NCI-H1417 (cell line): ENCODE measurements around the gene CFAP97.
"Not testable (repeated sequence)": the region's sequence is repeated elsewhere in the genome, so short reads cannot be mapped to it uniquely, and the experiment has no call there.

Source experiments
- DNase-seq, 3 experiments: peaks; one replicate each; lab custom pipeline; 2025; lab: John Stamatoyannopoulos, UW

Gene CFAP97

GRCh38 chr4:185222598-185222997 is 18.8 kb upstream of the CFAP97 start:
- no peak for DNase-seq

DNA sequence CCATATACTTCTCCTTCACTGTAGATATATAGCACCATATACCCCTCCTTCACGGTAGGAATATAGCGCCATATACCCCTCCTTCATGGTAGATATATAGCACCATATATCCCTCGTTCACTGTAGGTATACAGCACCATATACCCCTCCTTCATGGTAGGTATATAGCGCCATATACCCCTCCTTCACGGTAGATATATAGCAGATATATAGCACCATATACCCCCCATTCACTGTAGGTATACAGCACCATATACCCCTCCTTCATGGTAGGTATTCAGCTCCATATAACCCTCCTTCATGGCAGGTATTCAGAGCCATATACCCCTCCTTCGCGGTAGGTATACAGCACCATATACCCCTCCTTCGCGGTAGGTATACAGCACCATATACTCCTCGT is 18.1 kb upstream of the CFAP97 start:
- no peak for DNase-seq

- DNase-seq, result no peak
Measured at GRCh38 chr4:185221491-185221890, 17.7 kb upstream of the CFAP97 start.

DNA sequence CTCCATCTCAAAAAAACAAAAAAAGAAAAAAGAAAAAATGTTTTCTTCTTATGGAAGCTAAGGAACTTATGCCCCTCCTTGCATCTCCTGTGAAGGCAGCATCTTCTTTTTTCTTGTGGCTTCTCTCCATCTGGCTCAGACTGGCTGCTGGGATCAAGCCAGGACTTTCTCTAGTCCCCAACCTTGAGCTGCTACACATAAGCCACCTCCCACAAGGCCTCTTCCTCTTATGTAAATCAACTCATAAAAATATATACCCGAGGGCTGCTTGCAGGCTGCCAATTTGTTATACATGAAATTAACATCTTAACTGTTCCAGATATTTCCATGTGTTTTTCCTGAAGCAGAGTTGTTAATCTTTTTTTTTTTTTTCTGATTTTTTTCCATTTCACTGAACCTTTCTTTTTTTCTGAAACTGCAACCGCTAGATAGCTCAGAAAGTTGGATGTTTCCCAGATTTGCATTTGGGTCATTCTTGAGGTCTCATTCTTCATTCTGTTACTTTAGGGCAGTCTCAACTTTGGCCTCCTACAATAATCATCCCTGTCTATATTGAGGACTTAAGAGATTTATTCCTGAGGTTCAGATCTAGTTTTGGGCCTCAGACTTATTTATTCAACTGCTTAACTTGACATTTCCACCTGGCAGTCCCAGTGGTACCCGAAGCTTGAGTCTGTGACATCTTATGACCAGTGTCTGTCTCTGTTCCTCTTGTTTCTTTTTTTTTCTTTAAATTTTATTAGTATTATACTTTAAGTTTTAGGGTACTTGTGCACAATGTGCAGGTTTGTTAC is 15.9 kb upstream of the CFAP97 start:
- DNase-seq, result no peak

GRCh38 chr4:185218312-185218711 is 14.5 kb upstream of the CFAP97 start:
- DNase-seq, result no peak

- no peak for DNase-seq
Measured at GRCh38 chr4:185217408-185217975, 13.7 kb upstream of the CFAP97 start.

- no peak for DNase-seq
Measured at GRCh38 chr4:185215261-185215660, 11.5 kb upstream of the CFAP97 start.

GRCh38 chr4:185213877-185214276 is 10.1 kb upstream of the CFAP97 start:
- no peak for DNase-seq

- DNase-seq, result no peak
Measured at GRCh38 chr4:185212581-185212980, 8.8 kb upstream of the CFAP97 start.

GRCh38 chr4:185211641-185212040 is 7.8 kb upstream of the CFAP97 start:
- DNase-seq, result no peak

DNA sequence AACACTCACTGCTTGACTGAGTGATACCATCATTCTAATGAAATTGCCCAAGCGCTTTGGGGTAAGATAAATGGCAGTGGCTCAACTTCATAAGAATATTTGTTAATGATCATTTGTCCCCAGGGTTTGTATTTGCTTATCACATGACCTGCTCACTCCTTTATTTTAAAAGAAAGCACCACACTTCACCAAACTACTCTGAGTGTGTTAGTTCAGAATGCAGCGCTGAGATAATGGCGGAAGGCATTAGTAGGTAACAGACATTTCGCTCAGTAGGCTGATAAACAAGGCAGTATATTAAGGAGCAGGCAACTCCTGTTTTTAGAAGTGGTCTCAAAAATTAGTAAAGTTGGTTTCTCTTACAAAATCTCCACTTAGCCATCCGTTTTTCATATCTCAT is 7.2 kb upstream of the CFAP97 start:
- DNase-seq, result peak in 2 of 3 experiments; percentile 43 to 61

DNA sequence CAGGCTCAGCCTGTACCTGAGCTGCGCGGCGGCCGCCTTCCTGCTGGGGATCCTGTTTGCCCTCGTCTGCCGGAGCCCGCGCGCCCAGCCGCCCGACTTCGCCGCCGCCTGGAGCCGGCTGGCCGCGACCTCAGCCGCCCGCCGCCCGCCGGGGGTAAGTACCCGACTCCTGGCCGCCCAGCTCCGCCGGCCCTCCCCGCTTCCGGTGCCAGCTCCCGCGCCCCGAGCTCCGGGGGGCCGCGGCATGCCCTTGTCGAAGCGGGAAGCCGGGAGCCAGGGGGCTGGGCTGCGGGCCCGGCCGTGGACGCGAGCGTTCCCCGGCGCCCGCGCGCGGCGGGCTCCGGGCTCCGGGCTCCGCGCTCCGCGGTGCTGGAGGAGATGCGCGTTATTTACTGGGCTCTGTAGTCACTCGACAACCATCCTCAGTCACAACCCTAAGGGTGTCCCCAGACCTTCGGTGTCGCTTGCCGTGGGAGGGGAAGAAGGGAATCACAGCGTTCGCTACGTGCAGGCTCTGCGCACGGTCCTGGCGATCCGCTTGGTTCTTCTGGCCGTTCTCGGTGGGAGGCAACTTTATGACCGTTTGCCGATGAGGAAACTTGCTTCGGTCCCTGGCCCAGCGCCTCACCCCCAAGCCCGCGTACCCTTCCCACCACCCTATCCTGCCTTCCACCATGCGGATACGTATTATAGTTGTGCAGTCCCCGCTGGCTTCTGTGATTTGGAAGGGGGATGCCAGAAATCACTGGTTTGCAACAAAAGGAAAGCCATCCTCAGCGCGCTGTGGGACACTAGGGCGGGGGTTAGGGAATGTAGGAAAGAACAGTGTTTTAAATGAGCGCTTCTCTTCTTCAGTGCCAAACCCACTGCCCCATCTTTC is 6.5 kb upstream of the CFAP97 start:
- peak; percentile 19 to 85 (median 82) for DNase-seq

- DNase-seq, result not testable (repeated sequence)
Measured at GRCh38 chr4:185209852-185210101, 6.0 kb upstream of the CFAP97 start.

DNA sequence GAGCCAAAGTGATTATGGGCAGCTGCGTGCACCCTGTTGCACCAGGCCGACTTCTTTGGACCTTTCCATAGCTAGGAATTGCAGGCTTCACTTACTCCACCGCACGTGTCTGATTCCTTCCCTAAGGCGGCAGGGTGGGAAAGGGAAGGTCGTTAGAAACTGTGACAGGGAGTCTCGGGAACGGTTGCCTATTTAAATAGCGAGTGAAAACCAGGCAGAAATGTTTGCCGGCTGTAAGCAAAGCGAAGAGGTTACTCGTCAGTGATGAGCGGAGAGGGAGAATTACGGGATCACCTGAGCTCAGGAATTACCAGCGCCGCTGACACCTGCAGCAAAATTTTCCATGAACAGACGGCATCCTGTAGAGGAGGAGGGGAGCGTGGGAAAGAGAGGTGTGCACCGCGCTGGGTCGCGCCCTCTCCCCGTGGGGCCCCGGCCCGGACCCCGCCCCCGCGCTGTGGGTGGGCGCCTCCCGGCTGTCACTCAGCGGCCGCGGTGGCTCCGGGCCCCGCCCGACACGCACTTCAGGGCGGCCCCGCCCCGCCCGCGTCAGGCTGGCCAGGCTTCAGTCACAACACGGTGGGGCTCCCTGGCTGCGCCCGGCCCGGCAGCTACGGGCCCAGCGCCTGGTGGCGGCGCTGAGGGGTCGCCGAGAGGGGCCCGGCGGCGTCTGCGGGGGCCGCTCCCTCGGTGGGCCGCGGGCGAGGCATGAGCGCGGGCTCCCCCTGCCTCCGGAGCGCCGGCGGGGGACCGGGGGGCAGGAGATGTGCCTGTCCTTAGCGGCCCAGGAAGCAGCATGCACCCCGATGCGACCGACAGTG is 5.4 kb upstream of the CFAP97 start, which contains the start of gene SNX25:
Gene SNX25, plus strand, starts transcription at position 568 of the 821 bp plus-strand sequence. Its CDS starts 229 bp downstream, at position 797.
- DNase-seq, result peak; percentile 73 to 92 (median 90)

DNA sequence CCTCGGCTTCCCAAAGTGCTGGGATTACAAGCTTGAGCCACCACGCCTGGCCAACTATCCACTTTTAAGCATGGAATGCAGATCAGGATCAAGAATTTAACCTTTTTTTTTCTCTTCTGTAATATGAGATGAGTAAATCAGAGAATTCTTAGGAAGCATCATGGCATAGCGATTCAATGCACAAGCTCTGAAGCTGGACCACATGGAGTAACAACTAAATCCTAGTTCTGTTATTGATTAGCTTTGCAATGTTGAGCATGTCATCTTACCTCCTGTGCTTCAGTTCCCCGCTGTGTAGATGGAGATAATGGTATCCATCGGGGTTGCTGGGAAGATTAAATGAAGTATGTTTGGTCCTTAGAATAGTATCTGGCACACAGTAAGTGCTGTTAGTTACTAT is 3.7 kb upstream of the CFAP97 start:
- DNase-seq, result no peak

- no peak for DNase-seq
Measured at GRCh38 chr4:185205697-185206342, 2.0 kb upstream of the CFAP97 start.

DNA sequence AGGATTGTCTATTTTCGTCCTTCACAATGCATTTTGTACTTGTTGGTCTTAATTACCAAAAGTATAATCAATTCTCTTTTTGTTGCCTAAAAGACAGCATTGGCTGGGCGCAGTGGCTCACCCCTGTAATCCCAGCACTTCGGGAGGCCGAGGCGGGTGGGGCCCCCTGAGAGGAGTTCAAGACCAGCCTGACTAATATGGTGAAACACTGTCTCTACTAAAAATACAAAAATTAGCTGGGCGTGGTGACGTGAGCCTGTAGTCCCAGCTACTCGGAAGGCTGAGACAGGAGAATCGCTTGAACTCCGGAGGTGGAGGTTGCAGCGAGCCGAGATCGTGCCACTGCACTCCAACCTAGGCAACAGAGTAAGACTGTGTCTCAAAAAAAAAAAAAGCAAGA is 1.3 kb upstream of the CFAP97 start:
- DNase-seq, result not testable (repeated sequence)

GRCh38 chr4:185204238-185204910 is 574 bp upstream of the CFAP97 start:
- peak in 2 of 3 experiments; percentile 50 to 69 for DNase-seq

DNA sequence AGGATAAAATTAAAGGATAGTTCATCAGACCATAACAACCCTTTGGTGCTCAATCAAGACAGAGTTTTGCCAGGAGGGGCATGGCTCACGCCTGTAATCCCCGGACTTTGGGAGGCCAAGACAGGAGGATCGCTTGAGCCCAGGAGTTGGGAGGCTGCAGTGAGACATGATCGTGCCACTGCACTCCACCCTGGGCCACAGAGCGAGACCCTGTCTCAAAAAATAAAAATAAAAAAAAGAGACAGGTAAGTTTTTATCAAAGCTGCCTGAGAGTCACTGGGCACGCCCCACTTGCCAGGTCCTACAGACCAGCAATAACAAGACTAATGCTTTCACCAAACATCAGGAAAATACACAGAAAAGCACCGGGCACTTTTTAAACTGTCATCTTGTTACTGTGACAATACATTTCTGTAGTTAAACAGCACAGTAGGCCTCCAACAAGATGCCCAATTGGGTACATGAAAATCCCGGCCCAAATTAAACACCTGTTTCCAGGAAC is 765 bp downstream of the CFAP97 start:
- no peak for DNase-seq
